ENCODE results near the gene BAZ2B.

The BAZ2B gene

GRCh38 chr2:159457589-159457988 is 158.8 kb downstream of the BAZ2B start:
- no peak for DNase-seq

- DNase-seq = no peak
Measured at GRCh38 chr2:159456500-159457426, 159.6 kb downstream of the BAZ2B start.

GRCh38 chr2:159455330-159455918 is 160.9 kb downstream of the BAZ2B start:
- DNase-seq = peak in 1 of 5 donors; percentile 42

GRCh38 chr2:159454185-159454584 is 162.2 kb downstream of the BAZ2B start:
- DNase-seq = no peak

- no peak for DNase-seq
Measured at GRCh38 chr2:159450180-159450579, 166.2 kb downstream of the BAZ2B start.

- DNase-seq = no peak
Measured at GRCh38 chr2:159449504-159450124, 166.7 kb downstream of the BAZ2B start.

GRCh38 chr2:159446817-159447216 is 169.5 kb downstream of the BAZ2B start:
- no peak for DNase-seq

GRCh38 chr2:159446201-159446600 is 170.1 kb downstream of the BAZ2B start:
- no peak for DNase-seq

GRCh38 chr2:159445307-159445706 is 171.0 kb downstream of the BAZ2B start:
- peak in 1 of 5 donors; percentile 4 for DNase-seq

GRCh38 chr2:159444754-159445153 is 171.6 kb downstream of the BAZ2B start:
- DNase-seq = no peak

- DNase-seq = no peak
Measured at GRCh38 chr2:159442159-159442852, 174.0 kb downstream of the BAZ2B start.

GRCh38 chr2:159441182-159441581 is 175.2 kb downstream of the BAZ2B start:
- no peak for DNase-seq

GRCh38 chr2:159439421-159439820 is 176.9 kb downstream of the BAZ2B start:
- DNase-seq = no peak

GRCh38 chr2:159438720-159439353 is 177.5 kb downstream of the BAZ2B start:
- no peak for DNase-seq

GRCh38 chr2:159438284-159438683 is 178.1 kb downstream of the BAZ2B start:
- DNase-seq = no peak

GRCh38 chr2:159432610-159433009 is 183.7 kb downstream of the BAZ2B start:
- DNase-seq = no peak

GRCh38 chr2:159427048-159427447 is 189.3 kb downstream of the BAZ2B start:
- DNase-seq = no peak

- DNase-seq = no peak
Measured at GRCh38 chr2:159419403-159419802, 196.9 kb downstream of the BAZ2B start.

GRCh38 chr2:159411460-159411859 is 204.9 kb downstream of the BAZ2B start:
- DNase-seq = no peak

GRCh38 chr2:159410276-159410675 is 206.1 kb downstream of the BAZ2B start:
- DNase-seq = no peak

- DNase-seq = no peak
Measured at GRCh38 chr2:159409116-159409800, 207.1 kb downstream of the BAZ2B start.

- no peak for DNase-seq
Measured at GRCh38 chr2:159402790-159403189, 213.6 kb downstream of the BAZ2B start.
